Adrenal gland (tissue), 12 donors: Measurements from ENCODE around the gene RRAD. TPM values are rescaled to one million over a fixed set of nuclear protein-coding genes. Genes with fewer than 3 reads are reported as not detected.

Experiments
- DNase-seq, 7 donors: peaks; one replicate each; pipeline ENCODE4 v3.0.0-alpha.2; 2019 to 2020
- H3K27ac ChIP-seq, 5 donors: fragments of 200-600 bp; sonication (generic) in 4 of 5; 1 replicate in 3 of 5; 2 replicates in 2 of 5; pipeline versions ENCODE4 v1.5.1 to v1.8.0; 2016 to 2020; ENCODE audit warnings: mild to moderate bottlenecking in 1 of 5
- H3K27me3 ChIP-seq: fragments of 200-600 bp; 2 replicates; pipeline ENCODE4 v1.8.0; 2021
- H3K36me3 ChIP-seq, 2 donors: fragments of 200-600 bp; replicated peaks in 1 of 2; 1 replicate in 1 of 2; 2 replicates in 1 of 2; pipeline versions ENCODE4 v1.5.1 to v1.8.0; 2018 to 2022
- H3K4me1 ChIP-seq, 2 donors: fragments of 200-600 bp; replicated peaks in 1 of 2; 1 replicate in 1 of 2; 2 replicates in 1 of 2; pipeline versions ENCODE4 v1.5.1 to v1.8.0; 2018 to 2021
- H3K4me3 ChIP-seq, 4 donors: fragments of 200-600 bp; sonication (generic) in 3 of 4; one replicate each; pipeline ENCODE4 v1.5.1; 2016 to 2018
- H3K9me3 ChIP-seq, 3 donors: fragments of 200-600 bp; sonication (generic) in 1 of 3; replicated peaks in 1 of 3; 1 replicate in 2 of 3; 2 replicates in 1 of 3; pipeline versions ENCODE4 v1.5.1 to v1.8.0; 2016 to 2021
- CTCF ChIP-seq, 6 experiments: fragments of 450-650 bp in 4 of 6; fragments of 200-600 bp in 2 of 6; sonication (generic) in 1 of 6; IDR thresholded peaks; 1 replicate in 5 of 6; 2 replicates in 1 of 6; pipeline versions ENCODE4 v1.5.1 to v1.8.0; 2016 to 2021; ENCODE audit warnings: antibody characterized with exemption in 6 of 6, mild to moderate bottlenecking in 2 of 6, moderate library complexity in 1 of 6
- POLR2A ChIP-seq, 2 donors: fragments of 450-650 bp; IDR thresholded peaks; one replicate each; pipeline ENCODE4 v1.6.1; 2017; ENCODE audit warnings: antibody characterized with exemption in 2 of 2, mild to moderate bottlenecking in 2 of 2, moderate library complexity in 1 of 2
- WGBS, 4 donors: extraction: QIAGEN DNeasy Blood & Tissue Kit in 2 of 4; methylation state at CpG; one replicate each; pipeline versions ENCODE4 v1.1.5 to v1.1.7; 2013 to 2017; 5-methylcytosine and 5-hydroxymethylcytosine counted together
- intact Hi-C, 2 donors: fragments of 100-400 bp; cut with DNase I; formaldehyde crosslinking; loops; one replicate each; pipeline versions ENCODE4 v1.14.1 to v1.15.0; 2022 to 2023
- polyA plus RNA-seq, 3 donors: library from polyadenylated mRNA; stranded (reverse); fragments of 200-250 nt in 2 of 3; fragments of 350-450 nt in 1 of 3; fragmentation: Illumina TruSeq in 1 of 3; extraction: RNeasy Lipid Tissue Mini Kit (QIAGEN cat#74804) in 1 of 3; gene quantifications; one replicate each; pipeline ENCODE4 v1.2.3, GENCODE V29; 2013 to 2014
- total RNA-seq, 9 donors: library from RNA; depleted of rRNA in 4 of 9; stranded (reverse); fragments of >200 nt in 4 of 9; fragments of 120-200 nt in 1 of 9; fragmentation: NEBNext Ultra II Directional in 1 of 9; extraction: Animal tissue kit (Norgen Biotek cat#: 25700) in 1 of 9; gene quantifications; one replicate each; pipeline versions ENCODE4 v1.1.0 to v1.2.4, GENCODE V29; 2013 to 2023
- donor health status: healthy with polysubstance abuse.
- donor health status: Bipolar disorder and iron deficiency.
- donor health status: DM: yes; HTN: yes; CAD: no.
- donor health status: DM: no; HTN: no; CAD: no.
- donor health status: DM: no; HTN: no; CAD: no.
- donor health status: DM: yes; HTN: yes; CAD: no.

The RRAD gene
- total and polyA plus RNA-seq, 12 donors: 0.22 to 52.5 (median 13.0) TPM

GRCh38 chr16:66944054-66944441, 18.7 kb upstream of the RRAD start:
- no peaks in the 10 kb centered on the region for H3K9me3 ChIP-seq
- intact Hi-C loops: loop anchor here in 1 of 2 donors (5.0 kb wide), 1 partner anchor 47 kb away; no protein-coding TSS in a partner anchor
- H3K4me1 ChIP-seq: peaks cover 5% of the 10 kb centered on the region in 2 donors
- no peak for TF ChIP-seq POLR2A (IDR thresholded peaks at IDR 0.05)
- TF ChIP-seq CTCF (IDR thresholded peaks at IDR 0.05): no peak
- H3K4me3 ChIP-seq: no peak overlapping the region
- 80 to 95% (median 90%) methylated on average over 5 of the region's 5 CpGs for WGBS, 4 donors
- H3K27me3 ChIP-seq: no peaks in the 10 kb centered on the region
- H3K27ac ChIP-seq: no peak overlapping the region
- peaks cover 0 to 50% of the 10 kb centered on the region in 2 donors for H3K36me3 ChIP-seq
- DNase-seq: no peak

- intact Hi-C loops: loop anchor here in 1 of 2 donors (5.0 kb wide), 1 partner anchor 46 kb away; no protein-coding TSS in a partner anchor
- no peak for TF ChIP-seq CTCF (IDR thresholded peaks at IDR 0.05)
- no peak for TF ChIP-seq POLR2A (IDR thresholded peaks at IDR 0.05)
- Histone ChIP-seq H3K36me3 (peaks cover 0 to 55% of the 10 kb centered on the region in 2 donors), H3K4me3 (no peak overlapping the region), H3K27me3 (no peaks in the 10 kb centered on the region), H3K27ac (no peak overlapping the region), H3K4me1 (peaks cover 5% of the 10 kb centered on the region in 2 donors), H3K9me3 (no peaks in the 10 kb centered on the region)
- WGBS, 4 donors: 87 to 94% (median 92%) methylated on average over 4 to 15 of the region's 15 CpGs
- no peak for DNase-seq
Measured at GRCh38 chr16:66943426-66944053, 18.2 kb upstream of the RRAD start.

- H3K9me3 ChIP-seq: no peaks in the 10 kb centered on the region
- no peaks in the 10 kb centered on the region for H3K27me3 ChIP-seq
- H3K4me3 ChIP-seq: no peak overlapping the region
- 86 to 96% (median 92%) methylated on average over 5 of the region's 5 CpGs for WGBS, 4 donors
- no peak for TF ChIP-seq CTCF (IDR thresholded peaks at IDR 0.05)
- no peak for TF ChIP-seq POLR2A (IDR thresholded peaks at IDR 0.05)
- intact Hi-C loops: loop anchor here in 1 of 2 donors (5.0 kb wide), 1 partner anchor 46 kb away; no protein-coding TSS in a partner anchor
- no peak overlapping the region for H3K27ac ChIP-seq
- peaks cover 5% of the 10 kb centered on the region in 2 donors for H3K4me1 ChIP-seq
- DNase-seq: no peak
- peaks cover 0 to 60% of the 10 kb centered on the region in 2 donors for H3K36me3 ChIP-seq
Measured at GRCh38 chr16:66942981-66943380, 17.6 kb upstream of the RRAD start.

GRCh38 chr16:66940236-66940635, 14.9 kb upstream of the RRAD start:
- no peak overlapping the region for H3K27ac ChIP-seq
- DNase-seq: no peak
- TF ChIP-seq POLR2A (IDR thresholded peaks at IDR 0.05) (no peak), CTCF (IDR thresholded peaks at IDR 0.05) (no peak)
- no peaks in the 10 kb centered on the region for H3K27me3 ChIP-seq
- 90 to 92% (median 92%) methylated on average over 11 to 16 of the region's 16 CpGs for WGBS, 4 donors
- H3K4me3 ChIP-seq: no peak overlapping the region
- no peaks in the 10 kb centered on the region for H3K9me3 ChIP-seq
- intact Hi-C loops: loop anchor here in 1 of 2 donors (5.0 kb wide), 1 partner anchor 43 kb away; no protein-coding TSS in a partner anchor
- H3K4me1 ChIP-seq: peaks cover 13 to 27% of the 10 kb centered on the region in 2 donors
- peaks cover 0 to 68% of the 10 kb centered on the region in 2 donors for H3K36me3 ChIP-seq
